Measurements from ENCODE around the gene ASB2.

DNA sequence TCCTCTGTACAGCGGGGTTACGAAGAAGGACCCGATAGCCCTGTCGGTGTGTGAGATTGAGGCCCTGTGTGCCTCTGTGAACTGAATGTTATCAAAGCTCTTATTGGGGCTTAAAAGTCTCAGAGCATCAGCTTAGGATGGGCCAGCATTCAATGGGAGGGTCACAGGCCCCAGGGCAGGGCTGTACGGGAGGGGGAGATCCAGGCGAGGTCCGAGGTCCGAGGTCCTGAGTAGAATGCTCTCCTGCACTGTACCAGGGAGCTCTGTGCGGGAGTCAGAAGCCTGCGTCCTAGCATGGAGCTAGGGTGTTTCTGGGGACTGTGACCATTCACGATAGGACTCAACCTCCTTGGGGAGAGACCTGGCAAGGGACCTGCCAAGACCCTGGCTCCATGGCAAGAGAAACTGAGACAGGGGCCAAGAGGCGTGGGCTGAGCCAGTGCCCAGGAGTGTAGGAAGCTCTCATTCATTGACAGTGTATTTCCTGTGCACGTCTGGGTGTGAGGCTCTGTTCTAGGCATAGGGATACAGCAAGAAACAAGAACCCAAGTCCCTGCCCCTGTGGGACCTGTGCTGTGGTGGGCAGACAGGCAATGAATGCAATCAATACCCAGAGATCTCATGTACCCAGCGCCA lies 61.2 kb downstream of the ASB2 start:
- TF ChIP-seq SP1 (IDR thresholded peaks at IDR 0.05) (no peak), SP1 (CRISPR knock-in tag; IDR thresholded peaks at IDR 0.05) (no peak), RELA (CRISPR knock-in tag; IDR thresholded peaks at IDR 0.05) (no peak), CTCF (CRISPR knock-in tag; IDR thresholded peaks at IDR 0.05) (no peak), HNRNPUL1 (IDR thresholded peaks at IDR 0.05; ENCODE audit: low read depth, low read length) (no peak), FOXA1 (IDR thresholded peaks at IDR 0.05) (no peak), FOXA1 (CRISPR knock-in tag; IDR thresholded peaks at IDR 0.05) (no peak), MAFF (IDR thresholded peaks at IDR 0.05; ENCODE audit: low read depth, low read length) (no peak), POLR2A (IDR thresholded peaks at IDR 0.05; ENCODE audit: insufficient read depth in 1 of 2, low read depth in 2 of 2, low read length in 2 of 2) (no peak), ELF4 (CRISPR knock-in tag; IDR thresholded peaks at IDR 0.05; ENCODE audit: borderline replicate concordance) (no peak), TGIF2 (CRISPR knock-in tag; IDR thresholded peaks at IDR 0.05) (no peak), ZFP62 (CRISPR knock-in tag; IDR thresholded peaks at IDR 0.05) (no peak), STAT5B (CRISPR knock-in tag; IDR thresholded peaks at IDR 0.05) (no peak)
